NCI-H2227 (cell line): ENCODE results near the gene SNHG17.

ENCODE experiments used
- DNase-seq: peaks from one replicate; lab custom pipeline; 2025; ENCODE audit not compliant: unreplicated experiment; lab: John Stamatoyannopoulos, UW

Gene SNHG17

GRCh38 chr20:38377039-38377685, 58.0 kb downstream of the SNHG17 start:
- no peak for DNase-seq

- no peak for DNase-seq
Observed at GRCh38 chr20:38373898-38374297, 61.2 kb downstream of the SNHG17 start.

DNA sequence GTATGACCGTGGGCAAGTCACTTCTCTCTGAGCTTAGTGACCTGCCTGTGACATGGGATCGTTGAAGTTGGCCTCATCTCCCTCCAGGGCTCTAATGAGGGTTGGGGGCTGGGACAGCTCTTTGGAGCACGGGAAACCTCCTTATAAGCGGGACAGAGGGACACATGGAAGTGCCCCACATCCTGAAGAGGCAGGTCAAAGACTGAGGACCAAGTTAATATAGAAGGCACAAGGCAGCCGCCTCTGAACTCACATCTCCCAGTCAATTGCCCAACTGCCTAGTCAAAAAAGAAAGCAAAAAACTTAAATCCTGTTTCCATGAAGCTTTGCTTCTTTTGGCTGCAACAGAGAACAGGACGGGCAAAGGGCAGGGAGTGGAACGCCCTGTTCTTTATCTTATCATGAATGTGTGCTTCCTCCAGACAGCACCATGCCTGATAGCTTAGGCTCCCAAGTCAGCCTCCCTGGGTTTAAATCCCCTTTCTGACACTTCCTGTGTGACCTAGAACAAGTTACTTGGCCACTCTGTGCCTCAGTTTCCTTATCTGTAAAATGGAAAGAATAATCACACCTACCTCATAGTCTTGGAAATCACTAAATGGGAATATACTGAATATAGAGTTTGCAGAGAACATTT, 61.8 kb downstream of the SNHG17 start:
- DNase-seq = no peak

DNA sequence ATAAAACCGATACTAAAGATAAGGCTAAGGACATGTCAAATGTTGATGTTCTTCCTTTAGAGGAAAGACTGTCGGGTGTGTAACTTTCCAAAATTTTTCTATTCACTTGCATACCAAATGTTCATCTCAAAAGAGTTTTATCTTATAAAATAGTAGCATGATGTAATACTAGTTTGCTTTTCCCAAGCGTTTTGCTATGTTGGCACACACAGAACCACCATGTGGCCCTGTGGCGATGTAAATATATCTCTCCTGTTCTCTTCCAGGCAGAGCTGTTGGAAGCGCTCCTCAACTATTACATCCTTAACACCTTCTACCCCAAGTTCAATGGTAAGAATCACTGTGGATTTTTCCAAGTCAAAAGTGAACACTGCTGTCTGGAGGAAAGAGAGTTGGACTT, 62.3 kb downstream of the SNHG17 start:
- DNase-seq = no peak
